Activated CD8-positive, alpha-beta T cell treated with anti-CD3 and anti-CD28 coated beads, Interleukin-2, amount 10 ng/mL, durations not matched to agents 7 days and 5 days (primary cell): ENCODE results near the gene DHRS7B. TPM values are rescaled to one million over a fixed set of nuclear protein-coding genes. Genes with fewer than 3 reads are reported as not detected.
"Not testable (repeated sequence)": the region's sequence is repeated elsewhere in the genome, so short reads cannot be mapped to it uniquely, and the experiment has no call there.

ENCODE experiments used
- ATAC-seq: fragments of 150-1000 bp; cut with Tn5 transposase; one replicate; pipeline ENCODE4 v1.10.0; 2021; ENCODE audit warnings: moderate library complexity
- CTCF ChIA-PET: fragments of 350-600 bp; sonication (Branson Sonifier 250); formaldehyde crosslinking; loops from one replicate; lab custom pipeline; 2021; ENCODE audit warnings: antibody characterized with exemption; lab: Charles Lee
- POLR2A ChIA-PET: fragments of 350-600 bp; sonication (Branson Sonifier 250); formaldehyde crosslinking; loops from one replicate; lab custom pipeline; 2021; ENCODE audit warnings: antibody characterized with exemption; lab: Charles Lee
- DNase-seq: peaks from one replicate; pipeline ENCODE4 v3.0.0-alpha.2; 2020
- H3K27ac Mint-ChIP-seq: one replicate; pipeline ENCODE4 v1.8.0; 2021; ENCODE audit warnings: mild to moderate bottlenecking, mixed read lengths
- H3K27me3 Mint-ChIP-seq: one replicate; pipeline ENCODE4 v1.8.0; 2021; ENCODE audit warnings: low read depth, mixed read lengths
- H3K36me3 Mint-ChIP-seq: one replicate; pipeline ENCODE4 v1.8.0; 2021; ENCODE audit warnings: low read depth, mixed read lengths
- H3K4me1 Mint-ChIP-seq: one replicate; pipeline ENCODE4 v1.8.0; 2021; ENCODE audit warnings: low read depth, mixed read lengths
- H3K4me3 Mint-ChIP-seq: one replicate; pipeline ENCODE4 v1.8.0; 2021; ENCODE audit warnings: mild to moderate bottlenecking, mixed read lengths
- H3K9me3 Mint-ChIP-seq: one replicate; pipeline ENCODE4 v1.8.0; 2022; ENCODE audit warnings: mixed read lengths; ENCODE audit not compliant: insufficient read depth
- total RNA-seq, 2 experiments: library from RNA; stranded (reverse); gene quantifications; one replicate each; pipeline ENCODE4 v1.2.3, GENCODE V29; 2021

DHRS7B gene
- total RNA-seq, 2 experiments from 2014 or later: 15.1 to 15.2 TPM

GRCh38 chr17:21134559-21134958, 7.8 kb downstream of the DHRS7B start:
- Mint-ChIP-seq H3K4me1 (no peaks in the 10 kb centered on the region), H3K36me3 (peaks cover 17% of the 10 kb centered on the region), H3K9me3 (peaks cover 21% of the 10 kb centered on the region), H3K27ac (no peak overlapping the region), H3K27me3 (no peaks in the 10 kb centered on the region), H3K4me3 (no peak overlapping the region)
- DNase-seq (no peak), ATAC-seq (no peak)
- ChIA-PET POLR2A (no interaction called here), CTCF (no interaction called here)

- Mint-ChIP-seq H3K36me3 (peaks cover 11% of the 10 kb centered on the region), H3K9me3 (peaks cover 4% of the 10 kb centered on the region), H3K27me3 (no peaks in the 10 kb centered on the region), H3K4me3 (no peak overlapping the region), H3K27ac (no peak overlapping the region), H3K4me1 (no peaks in the 10 kb centered on the region)
- ATAC-seq (no peak), DNase-seq (no peak)
- CTCF ChIA-PET: no interaction called here
- POLR2A ChIA-PET: interaction anchor here (0.6 kb wide), 1 partner anchor 32 kb away, joined by 3 read pairs; no protein-coding TSS in a partner anchor
Observed at GRCh38 chr17:21140911-21141310, 14.1 kb downstream of the DHRS7B start.

DNA sequence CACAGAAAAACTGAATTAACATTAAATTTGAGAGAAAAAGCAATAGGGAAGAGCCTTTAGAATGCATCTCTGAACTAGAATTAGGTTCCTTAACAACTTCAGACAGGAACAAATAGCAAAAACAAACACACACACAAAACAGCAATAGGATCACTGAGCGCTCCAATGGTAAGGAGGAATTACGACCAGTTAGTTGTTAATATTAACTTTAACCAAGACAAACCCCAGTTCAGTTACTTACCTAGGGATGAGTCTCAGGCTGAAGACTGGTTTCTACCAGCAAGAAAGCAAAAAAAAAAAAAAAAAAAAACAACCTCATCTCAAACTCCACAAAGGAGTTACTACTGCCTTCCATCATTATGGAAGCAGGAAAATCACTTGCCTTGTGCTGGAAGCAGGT, 14.6 kb downstream of the DHRS7B start:
- no peaks in the 10 kb centered on the region for H3K27me3 Mint-ChIP-seq
- peaks cover 11% of the 10 kb centered on the region for H3K36me3 Mint-ChIP-seq
- no peak for ATAC-seq
- H3K9me3 Mint-ChIP-seq: peaks cover 4% of the 10 kb centered on the region
- ChIA-PET POLR2A (no interaction called here), CTCF (no interaction called here)
- no peak overlapping the region for H3K4me3 Mint-ChIP-seq
- H3K4me1 Mint-ChIP-seq: no peaks in the 10 kb centered on the region
- no peak overlapping the region for H3K27ac Mint-ChIP-seq
- no peak for DNase-seq

- H3K27ac Mint-ChIP-seq, POLR2A ChIA-PET, DNase-seq, H3K9me3 Mint-ChIP-seq, H3K27me3 Mint-ChIP-seq, ATAC-seq, H3K4me1 Mint-ChIP-seq, CTCF ChIA-PET, H3K4me3 Mint-ChIP-seq: not testable (repeated sequence)
- H3K36me3 Mint-ChIP-seq: peaks cover 15% of the 10 kb centered on the region
Observed at GRCh38 chr17:21142065-21142464, 15.3 kb downstream of the DHRS7B start.

GRCh38 chr17:21143695-21144094, 16.9 kb downstream of the DHRS7B start:
- no peak overlapping the region for H3K27ac Mint-ChIP-seq
- CTCF ChIA-PET: no interaction called here
- no peaks in the 10 kb centered on the region for H3K9me3 Mint-ChIP-seq
- H3K4me3 Mint-ChIP-seq: no peak overlapping the region
- H3K27me3 Mint-ChIP-seq: no peaks in the 10 kb centered on the region
- peaks cover 24% of the 10 kb centered on the region for H3K36me3 Mint-ChIP-seq
- POLR2A ChIA-PET: no interaction called here
- DNase-seq (no peak), ATAC-seq (no peak)
- no peaks in the 10 kb centered on the region for H3K4me1 Mint-ChIP-seq

- H3K27ac Mint-ChIP-seq, H3K9me3 Mint-ChIP-seq, POLR2A ChIA-PET, H3K4me3 Mint-ChIP-seq, H3K27me3 Mint-ChIP-seq, H3K4me1 Mint-ChIP-seq, ATAC-seq, CTCF ChIA-PET, DNase-seq: not testable (repeated sequence)
- peaks cover 30% of the 10 kb centered on the region for H3K36me3 Mint-ChIP-seq
Observed at GRCh38 chr17:21144299-21144698, 17.5 kb downstream of the DHRS7B start.

DNA sequence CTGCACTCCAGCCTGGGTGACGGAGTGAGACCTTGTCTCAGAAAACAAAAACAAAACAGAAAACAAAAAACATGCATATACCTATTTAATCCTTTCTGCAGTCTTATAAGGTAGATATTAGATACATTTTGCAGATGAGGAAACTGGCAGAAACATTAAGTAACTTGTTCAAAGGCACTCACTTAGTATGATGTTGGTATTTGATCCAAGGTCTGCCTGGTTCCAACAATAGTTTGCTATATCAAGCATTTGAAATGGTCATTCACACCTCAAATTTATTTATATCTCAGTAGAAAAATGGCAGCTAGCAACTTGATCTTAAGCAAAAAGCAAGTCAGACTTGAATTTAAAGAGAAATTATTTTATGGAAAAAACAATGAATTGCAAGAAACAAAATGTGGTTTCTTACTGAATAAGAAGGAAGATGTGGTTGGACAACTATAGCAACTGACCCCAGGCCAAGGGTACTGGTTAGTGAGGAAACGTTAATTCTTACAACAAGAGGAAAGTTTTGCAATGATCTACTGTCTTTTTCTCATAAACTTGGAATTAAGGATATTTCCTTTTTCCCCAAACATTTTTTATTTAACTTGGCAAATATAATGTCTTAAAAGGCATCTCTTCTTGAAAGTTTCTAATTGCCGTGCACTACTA, 19.7 kb downstream of the DHRS7B start:
- peaks cover 32% of the 10 kb centered on the region for H3K36me3 Mint-ChIP-seq
- H3K4me3 Mint-ChIP-seq: no peak overlapping the region
- ChIA-PET CTCF (no interaction called here), POLR2A (no interaction called here)
- no peaks in the 10 kb centered on the region for H3K27me3 Mint-ChIP-seq
- ATAC-seq: no peak
- DNase-seq: no peak
- H3K27ac Mint-ChIP-seq: no peak overlapping the region
- peaks cover 7% of the 10 kb centered on the region for H3K9me3 Mint-ChIP-seq
- H3K4me1 Mint-ChIP-seq: peaks cover 1% of the 10 kb centered on the region

- no peak overlapping the region for H3K4me3 Mint-ChIP-seq
- ChIA-PET POLR2A (no interaction called here), CTCF (no interaction called here)
- peaks cover 19% of the 10 kb centered on the region for H3K9me3 Mint-ChIP-seq
- ATAC-seq (no peak), DNase-seq (no peak)
- H3K36me3 Mint-ChIP-seq: peaks cover 28% of the 10 kb centered on the region
- H3K27me3 Mint-ChIP-seq: no peaks in the 10 kb centered on the region
- no peak overlapping the region for H3K27ac Mint-ChIP-seq
- peaks cover 1% of the 10 kb centered on the region for H3K4me1 Mint-ChIP-seq
Observed at GRCh38 chr17:21149621-21150020, 22.9 kb downstream of the DHRS7B start.

DNA sequence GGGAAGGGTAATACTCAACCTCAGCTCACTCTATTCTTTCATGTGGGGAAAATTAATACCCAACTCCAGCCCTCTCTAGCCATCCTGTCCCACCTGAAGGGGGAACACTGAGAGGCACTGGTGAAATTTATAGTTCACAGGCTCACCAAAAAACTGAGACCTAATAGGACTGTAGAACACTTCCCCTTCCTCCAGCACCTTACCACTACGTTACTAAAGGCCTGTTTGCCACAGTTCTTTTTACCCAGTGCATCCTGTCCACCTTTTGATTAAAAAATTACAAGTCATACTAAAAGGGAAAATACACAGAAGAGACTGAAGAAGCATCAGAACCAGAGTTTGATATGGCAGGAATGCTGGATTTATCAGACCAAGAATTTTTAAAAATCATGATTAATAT, 26.0 kb downstream of the DHRS7B start:
- no peak overlapping the region for H3K27ac Mint-ChIP-seq
- ChIA-PET CTCF (no interaction called here), POLR2A (no interaction called here)
- no peak for ATAC-seq
- peaks cover 1% of the 10 kb centered on the region for H3K4me1 Mint-ChIP-seq
- peaks cover 27% of the 10 kb centered on the region for H3K9me3 Mint-ChIP-seq
- no peak overlapping the region for H3K4me3 Mint-ChIP-seq
- no peak for DNase-seq
- peaks cover 15% of the 10 kb centered on the region for H3K36me3 Mint-ChIP-seq
- H3K27me3 Mint-ChIP-seq: no peaks in the 10 kb centered on the region

DNA sequence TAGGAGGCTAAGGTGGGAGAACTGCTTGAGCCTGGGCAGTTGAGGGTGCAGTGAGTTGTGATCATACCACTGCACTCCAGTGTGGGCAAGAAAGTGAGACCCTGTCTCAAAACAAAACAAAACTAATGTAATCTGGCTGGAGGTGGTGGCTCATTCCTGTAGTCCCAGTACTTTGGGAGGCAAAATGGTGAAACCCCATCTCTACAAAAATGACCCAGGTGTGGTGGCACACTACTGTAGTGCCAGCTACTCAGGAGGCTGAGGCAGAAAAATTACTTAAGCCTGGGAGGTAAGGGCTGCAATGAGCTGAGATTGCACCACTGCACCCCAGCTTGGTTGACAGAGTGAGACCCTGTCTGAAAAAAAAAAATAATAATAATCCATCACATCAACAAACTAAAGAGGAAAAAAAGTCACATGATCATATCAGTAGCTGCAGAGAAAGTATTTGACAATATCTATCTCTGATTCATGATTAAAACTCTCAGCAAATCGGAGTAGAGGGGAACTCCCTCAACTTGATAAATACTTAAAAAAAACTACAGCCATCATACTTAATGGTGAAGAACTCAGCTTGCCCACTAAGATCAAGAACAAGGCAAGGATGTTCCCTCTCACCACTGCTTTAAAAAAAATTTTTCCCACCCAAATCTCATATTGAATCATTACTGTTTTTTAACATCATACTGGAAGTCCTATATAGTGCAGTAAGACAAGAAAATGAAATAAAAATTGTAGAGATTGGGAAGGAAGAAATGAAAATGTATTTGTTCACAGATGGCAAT, 31.0 kb downstream of the DHRS7B start:
- DNase-seq: no peak
- H3K27me3 Mint-ChIP-seq: no peaks in the 10 kb centered on the region
- no peak for ATAC-seq
- no peak overlapping the region for H3K4me3 Mint-ChIP-seq
- H3K9me3 Mint-ChIP-seq: peaks cover 20% of the 10 kb centered on the region
- ChIA-PET CTCF (no interaction called here), POLR2A (no interaction called here)
- no peak overlapping the region for H3K27ac Mint-ChIP-seq
- no peaks in the 10 kb centered on the region for H3K4me1 Mint-ChIP-seq
- H3K36me3 Mint-ChIP-seq: peaks cover under 1% of the 10 kb centered on the region

GRCh38 chr17:21160401-21160800, 33.6 kb downstream of the DHRS7B start:
- peaks cover under 1% of the 10 kb centered on the region for H3K9me3 Mint-ChIP-seq
- ATAC-seq (no peak), DNase-seq (no peak)
- H3K36me3 Mint-ChIP-seq: peaks cover 7% of the 10 kb centered on the region
- ChIA-PET CTCF (no interaction called here), POLR2A (no interaction called here)
- no peak overlapping the region for H3K27ac Mint-ChIP-seq
- H3K4me1 Mint-ChIP-seq: no peaks in the 10 kb centered on the region
- no peak overlapping the region for H3K4me3 Mint-ChIP-seq
- H3K27me3 Mint-ChIP-seq: no peaks in the 10 kb centered on the region

- Mint-ChIP-seq H3K4me1 (no peaks in the 10 kb centered on the region), H3K9me3 (no peaks in the 10 kb centered on the region), H3K27me3 (no peaks in the 10 kb centered on the region), H3K27ac (no peak overlapping the region), H3K36me3 (peaks cover 7% of the 10 kb centered on the region), H3K4me3 (no peak overlapping the region)
- ChIA-PET POLR2A (no interaction called here), CTCF (no interaction called here)
- DNase-seq: no peak
- no peak for ATAC-seq
Observed at GRCh38 chr17:21161498-21162393, 35.0 kb downstream of the DHRS7B start.
